ENCODE measurements around the gene MEOX2.

GRCh38 chr7:15667991-15668390, 18.5 kb downstream of the MEOX2 start:
- TF ChIP-seq CTCF (IDR thresholded peaks at IDR 0.05) (no peak), TAF1 (IDR thresholded peaks at IDR 0.05; ENCODE audit: borderline replicate concordance, low read depth, low read length) (no peak), YY1 (IDR thresholded peaks at IDR 0.05; ENCODE audit: low read depth) (no peak), REST (IDR thresholded peaks at IDR 0.05; ENCODE audit: low read depth, low read length) (no peak), SMC3 (IDR thresholded peaks at IDR 0.05; ENCODE audit: low read depth, low read length) (no peak), POLR2AphosphoS5 (IDR thresholded peaks at IDR 0.05; ENCODE audit: low read depth, low read length) (no peak), EZH2phosphoT487 (IDR thresholded peaks at IDR 0.05; ENCODE audit: borderline replicate concordance, low read depth) (no peak), EP300 (IDR thresholded peaks at IDR 0.05; ENCODE audit: borderline replicate concordance in 1 of 2, low read depth in 1 of 2, low read length in 1 of 2) (no peak), GATA2 (CRISPR knock-in tag; IDR thresholded peaks at IDR 0.05) (no peak), GABPA (IDR thresholded peaks at IDR 0.05; ENCODE audit: low read depth) (no peak), MAX (IDR thresholded peaks at IDR 0.05; ENCODE audit: low read depth) (no peak), PBX3 (IDR thresholded peaks at IDR 0.05) (no peak)

All from SK-N-SH (cell line).